ENCODE results near the gene CLMN.

The CLMN gene

DNA sequence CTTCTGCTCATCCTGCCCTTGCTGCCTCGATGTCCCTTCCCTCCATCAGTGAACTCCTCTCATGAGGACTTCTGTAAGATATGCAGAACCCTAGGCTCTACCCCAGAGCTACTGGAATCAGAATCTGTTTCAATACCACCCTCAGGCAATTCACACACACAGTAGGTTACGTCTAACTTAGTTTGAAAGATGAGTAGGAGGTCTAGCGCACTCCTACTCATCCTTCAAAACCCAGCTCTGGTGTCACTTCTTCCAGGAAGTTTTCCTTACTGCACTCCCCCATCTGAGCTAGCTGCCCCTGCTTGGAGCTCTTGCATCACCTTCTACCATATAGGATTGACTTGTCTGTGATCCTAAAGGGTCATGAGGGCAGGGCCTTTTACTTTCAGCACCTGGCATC lies 105.9 kb downstream of the CLMN start:
- no peak for DNase-seq (ENCODE audit: low spot score)
- Histone ChIP-seq H3K27ac (no peak overlapping the region), H3K4me3 (no peak overlapping the region)
- TF ChIP-seq, protein P1, sequence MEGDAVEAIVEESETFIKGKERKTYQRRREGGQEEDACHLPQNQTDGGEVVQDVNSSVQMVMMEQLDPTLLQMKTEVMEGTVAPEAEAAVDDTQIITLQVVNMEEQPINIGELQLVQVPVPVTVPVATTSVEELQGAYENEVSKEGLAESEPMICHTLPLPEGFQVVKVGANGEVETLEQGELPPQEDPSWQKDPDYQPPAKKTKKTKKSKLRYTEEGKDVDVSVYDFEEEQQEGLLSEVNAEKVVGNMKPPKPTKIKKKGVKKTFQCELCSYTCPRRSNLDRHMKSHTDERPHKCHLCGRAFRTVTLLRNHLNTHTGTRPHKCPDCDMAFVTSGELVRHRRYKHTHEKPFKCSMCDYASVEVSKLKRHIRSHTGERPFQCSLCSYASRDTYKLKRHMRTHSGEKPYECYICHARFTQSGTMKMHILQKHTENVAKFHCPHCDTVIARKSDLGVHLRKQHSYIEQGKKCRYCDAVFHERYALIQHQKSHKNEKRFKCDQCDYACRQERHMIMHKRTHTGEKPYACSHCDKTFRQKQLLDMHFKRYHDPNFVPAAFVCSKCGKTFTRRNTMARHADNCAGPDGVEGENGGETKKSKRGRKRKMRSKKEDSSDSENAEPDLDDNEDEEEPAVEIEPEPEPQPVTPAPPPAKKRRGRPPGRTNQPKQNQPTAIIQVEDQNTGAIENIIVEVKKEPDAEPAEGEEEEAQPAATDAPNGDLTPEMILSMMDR (IDR thresholded peaks at IDR 0.05) = no peak

DNA sequence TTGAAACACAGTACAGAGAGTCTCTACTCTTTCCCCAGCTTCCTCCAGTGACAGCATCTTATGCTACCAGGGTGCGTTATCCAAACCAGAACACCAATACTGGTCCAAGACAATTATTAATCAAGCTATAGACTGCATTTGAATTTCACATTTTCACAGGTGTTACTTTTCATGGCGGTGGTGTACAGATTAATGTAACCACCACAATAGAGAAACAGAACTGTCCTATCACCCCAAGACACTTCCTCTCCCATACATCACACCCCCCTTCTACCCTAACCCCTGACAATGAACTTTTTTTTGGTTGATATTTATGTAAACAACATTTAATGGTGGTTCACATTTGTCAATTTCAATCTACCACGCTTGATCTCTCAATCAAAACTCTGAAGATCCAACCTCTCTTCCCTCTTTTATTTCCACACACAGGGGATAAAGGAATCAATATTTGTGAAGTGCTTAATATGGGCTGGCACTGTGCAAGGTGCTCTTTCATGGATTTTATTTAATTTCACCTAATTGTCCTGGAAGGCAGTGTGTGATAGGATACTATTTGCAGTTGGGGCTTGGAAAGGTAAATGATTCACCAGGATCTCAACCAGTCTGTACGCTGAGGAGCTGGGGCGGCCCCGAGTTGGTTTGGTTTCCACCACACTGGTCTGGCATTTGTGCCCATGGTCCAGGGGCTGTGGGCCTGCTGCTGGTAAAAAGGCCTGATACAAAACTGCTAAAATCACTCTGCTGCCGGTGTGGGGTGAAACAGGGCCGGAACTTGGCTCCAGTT lies 107.8 kb downstream of the CLMN start:
- H3K4me3 ChIP-seq = no peak overlapping the region
- no peak overlapping the region for H3K27ac ChIP-seq
- peak; percentile 29 for DNase-seq (ENCODE audit: low spot score)
- TF ChIP-seq, protein P1 (IDR thresholded peaks at IDR 0.05) = no peak

DNA sequence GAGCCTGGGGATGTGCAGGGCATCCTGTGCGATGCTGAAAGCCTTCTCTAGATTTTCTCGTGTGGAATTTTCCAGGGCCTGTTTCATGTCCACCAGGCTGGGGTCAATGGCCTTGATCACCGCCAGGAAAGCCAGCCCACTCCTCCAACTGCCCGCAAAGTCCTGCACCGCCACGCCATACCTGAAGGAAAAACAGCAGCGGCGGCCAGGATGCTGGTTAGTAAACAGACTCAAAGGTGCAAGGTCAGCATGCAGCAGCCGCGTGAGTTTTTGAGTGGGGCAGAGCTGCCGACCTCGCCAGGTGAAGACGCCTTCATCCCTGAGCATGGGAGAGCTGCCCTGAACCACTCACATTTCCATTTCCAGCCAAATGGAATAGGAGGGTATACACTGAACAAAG lies 109.0 kb downstream of the CLMN start:
- no peak overlapping the region for H3K27ac ChIP-seq
- TF ChIP-seq, protein P1 (IDR thresholded peaks at IDR 0.05) = no peak
- H3K4me3 ChIP-seq = no peak overlapping the region
- no peak for DNase-seq (ENCODE audit: low spot score)

DNA sequence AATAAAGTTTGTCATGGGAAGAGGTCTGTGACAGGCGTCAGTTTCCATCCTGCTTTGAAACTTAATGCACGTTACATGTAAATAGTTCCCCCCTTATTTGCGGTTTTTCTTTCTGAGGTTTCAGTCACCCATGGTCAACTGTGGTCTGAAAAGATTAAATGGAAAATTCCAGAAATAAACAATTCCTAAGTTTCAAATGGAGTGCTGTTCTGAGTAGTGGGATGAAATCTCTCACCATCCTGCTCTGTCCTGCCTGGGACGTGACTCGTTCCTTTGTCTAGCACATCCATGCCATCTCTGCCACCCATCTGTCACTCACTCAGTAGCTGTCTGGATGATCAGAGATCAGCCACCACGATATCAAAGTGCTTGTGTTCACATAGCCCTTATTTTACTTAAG lies 111.1 kb downstream of the CLMN start:
- no peak overlapping the region for H3K27ac ChIP-seq
- no peak overlapping the region for H3K4me3 ChIP-seq

DNA sequence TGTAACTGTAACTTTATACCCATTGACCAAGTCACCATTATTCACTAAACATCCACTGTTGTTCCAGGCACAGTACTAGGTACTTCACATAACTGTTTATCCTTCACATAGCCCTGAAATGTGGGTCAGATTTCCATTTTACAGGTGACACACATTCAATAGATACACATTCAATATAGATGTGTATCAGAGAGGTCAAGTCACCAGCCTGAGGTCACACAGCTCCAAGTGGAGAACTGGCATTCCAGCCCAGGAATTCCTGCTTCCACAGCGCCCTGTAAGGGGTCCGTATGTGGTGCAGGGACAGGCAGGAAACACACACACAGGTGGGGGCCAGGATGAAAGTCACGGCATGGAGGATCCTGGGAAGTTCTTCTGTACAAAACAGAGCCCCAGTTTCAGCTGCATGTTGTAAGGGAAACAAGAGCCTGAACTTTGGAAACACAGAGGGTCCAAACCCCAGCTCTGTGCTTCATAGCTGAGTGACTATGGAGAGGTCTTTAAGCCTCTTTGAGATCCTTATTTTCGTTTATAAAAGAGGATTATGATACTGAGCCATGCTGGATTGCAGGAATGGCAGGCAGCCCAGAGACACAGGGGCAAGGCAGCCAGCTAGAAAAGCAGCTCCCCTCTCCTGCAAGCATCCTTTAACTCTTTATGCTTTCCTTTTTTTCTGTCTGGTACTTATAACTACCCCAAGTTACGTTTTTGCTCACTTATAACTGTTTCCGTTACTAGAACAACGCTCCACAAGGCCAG lies 112.1 kb downstream of the CLMN start:
- no peak for DNase-seq (ENCODE audit: low spot score)
- TF ChIP-seq, protein P1 (IDR thresholded peaks at IDR 0.05) = no peak
- Histone ChIP-seq H3K27ac (no peak overlapping the region), H3K4me3 (no peak overlapping the region)

More for the DNA sequence above, 111.1 kb downstream of the CLMN start:
- no peak for DNase-seq (ENCODE audit: low spot score)
- TF ChIP-seq, protein P1 (IDR thresholded peaks at IDR 0.05) = no peak

DNA sequence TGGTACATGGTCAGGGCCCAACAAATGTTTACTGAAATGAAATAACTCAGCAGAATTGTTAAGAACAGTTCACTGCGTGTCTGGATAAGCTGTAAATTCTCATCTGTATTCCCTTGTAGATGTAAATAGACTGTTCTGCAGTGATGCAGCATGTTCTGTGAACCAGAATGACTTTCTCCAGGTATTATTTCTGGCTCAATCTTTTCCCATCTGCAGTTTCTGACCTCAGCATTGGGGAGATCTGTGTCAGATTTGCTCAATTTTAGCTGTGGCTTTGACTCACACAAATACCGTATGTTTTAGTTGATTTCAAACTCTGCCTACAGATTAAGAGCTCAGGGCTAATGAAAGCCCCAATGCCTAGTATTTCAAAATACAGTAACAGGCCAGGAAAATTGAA lies 113.2 kb downstream of the CLMN start:
- DNase-seq (ENCODE audit: low spot score) = no peak
- H3K27ac ChIP-seq = no peak overlapping the region
- H3K4me3 ChIP-seq = no peak overlapping the region
- TF ChIP-seq, protein P1 (IDR thresholded peaks at IDR 0.05) = no peak
